ENCODE data around the gene DBNL. TPM values are rescaled to one million over a fixed set of nuclear protein-coding genes. Genes with fewer than 3 reads are reported as not detected.

DBNL gene
- total and polyA plus RNA-seq, 2 of the 13 experiments (the other 11 are each of a cell fraction or from before 2014, with no cell fraction given), result 20.8 to 35.1 TPM

GRCh38 chr7:44060948-44061644 lies 16.6 kb downstream of the DBNL start:
- FAIRE-seq (no peak), DNase-seq (ENCODE audit: low spot score) (no peak), ATAC-seq (no peak)
- Histone ChIP-seq H4K20me1 (ENCODE audit: insufficient read depth, low read length) (no peaks in the 10 kb centered on the region), H3K27me3 (ENCODE audit: control insufficient read depth in 1 of 2, insufficient read depth in 2 of 2, low read length in 2 of 2) (no peaks in the 10 kb centered on the region), H3K4me2 (ENCODE audit: low read depth, low read length) (no peak overlapping the region), H3K36me3 (replicated peaks in 1 of 2; ENCODE audit: control insufficient read depth in 1 of 2, insufficient read depth in 2 of 2, low read length in 2 of 2) (peaks cover 25 to 46% of the 10 kb centered on the region in 2 experiments), H3K9me3 (ENCODE audit: low read length) (no peaks in the 10 kb centered on the region), H2AFZ (ENCODE audit: low read length) (no peak overlapping the region), H3K4me3 (replicated peaks in 1 of 3; ENCODE audit: insufficient read depth in 1 of 3, low read depth in 2 of 3, low read length in 3 of 3) (no peak overlapping the region), H3K4me1 (ENCODE audit: insufficient read depth, low read length) (peaks cover 39% of the 10 kb centered on the region), H3K27ac (ENCODE audit: extremely low read length, insufficient read depth, low read length) (no peak overlapping the region), H3K79me2 (ENCODE audit: insufficient read depth, low read length) (no peaks in the 10 kb centered on the region), H3K9ac (ENCODE audit: insufficient read depth, low read depth, low read length) (no peak overlapping the region)
- in situ Hi-C loops (cut with HindIII; ENCODE audit: extremely low pct_ligation_motif_present, low pct_unique_long_range_greater_than_20kb), result no loop called here
- ChIA-PET POLR2A (no interaction called here), CTCF (ENCODE audit: low intra/inter-chr PET ratio, low total read pairs) (no interaction called here)
- WGBS (ENCODE audit: low lambda C conversion rate), result 96% methylated on average over 2 of the region's 8 CpGs
- no peak for TF ChIP-seq GABPA (IDR thresholded peaks at IDR 0.05; ENCODE audit: low read depth, low read length)
- no peak for TF ChIP-seq GABPA (CRISPR knock-in tag; IDR thresholded peaks at IDR 0.05; ENCODE audit: low read depth)
- TF ChIP-seq ZBTB14 (CRISPR knock-in tag; IDR thresholded peaks at IDR 0.05), result no peak
- no peak for TF ChIP-seq MZF1 (CRISPR knock-in tag; IDR thresholded peaks at IDR 0.05; ENCODE audit: borderline replicate concordance)
- TSS peak; percentile 19 for BruUV-seq (replicated peaks)
- intact Hi-C loops (cut with micrococcal nuclease; ENCODE audit: unreplicated experiment), result no loop called here

- H4K20me1 ChIP-seq (ENCODE audit: insufficient read depth, low read length), result no peaks in the 10 kb centered on the region
- no TSS peak for BruUV-seq (replicated peaks)
- H3K79me2 ChIP-seq (ENCODE audit: insufficient read depth, low read length), result no peaks in the 10 kb centered on the region
- H3K27me3 ChIP-seq (ENCODE audit: control insufficient read depth in 1 of 2, insufficient read depth in 2 of 2, low read length in 2 of 2), result no peaks in the 10 kb centered on the region
- H3K4me3 ChIP-seq (replicated peaks in 1 of 3; ENCODE audit: insufficient read depth in 1 of 3, low read depth in 2 of 3, low read length in 3 of 3), result no peak overlapping the region
- H3K36me3 ChIP-seq (replicated peaks in 1 of 2; ENCODE audit: control insufficient read depth in 1 of 2, insufficient read depth in 2 of 2, low read length in 2 of 2), result peaks cover 24 to 41% of the 10 kb centered on the region in 2 experiments
- H3K4me2 ChIP-seq (ENCODE audit: low read depth, low read length), result no peak overlapping the region
- H3K27ac ChIP-seq (ENCODE audit: extremely low read length, insufficient read depth, low read length), result peak overlapping the region; percentile 11
- CTCF ChIA-PET (ENCODE audit: low intra/inter-chr PET ratio, low total read pairs), result no interaction called here
- DNase-seq (ENCODE audit: low spot score), result no peak
- no peaks in the 10 kb centered on the region for H3K9me3 ChIP-seq (ENCODE audit: low read length)
- WGBS (ENCODE audit: low lambda C conversion rate), result 77% methylated on average over 5 of the region's 8 CpGs
- H3K9ac ChIP-seq (ENCODE audit: insufficient read depth, low read depth, low read length), result no peak overlapping the region
- H2AFZ ChIP-seq (ENCODE audit: low read length), result no peak overlapping the region
- FAIRE-seq, result no peak
- intact Hi-C loops (cut with micrococcal nuclease; ENCODE audit: unreplicated experiment), result no loop called here
- no peak for ATAC-seq
- POLR2A ChIA-PET, result interaction anchor here (1.2 kb wide), 1 partner anchor 17 kb away, joined by 5 read pairs; the partner anchor contains the start of gene DBNL
- in situ Hi-C loops (cut with HindIII; ENCODE audit: extremely low pct_ligation_motif_present, low pct_unique_long_range_greater_than_20kb), result no loop called here
- peaks cover 45% of the 10 kb centered on the region for H3K4me1 ChIP-seq (ENCODE audit: insufficient read depth, low read length)
- TF ChIP-seq HNF4G (IDR thresholded peaks at IDR 0.05; ENCODE audit: borderline replicate concordance, low read depth, low read length) (no peak), HNF4G (CRISPR knock-in tag; IDR thresholded peaks at IDR 0.05; ENCODE audit: borderline replicate concordance, low read depth) (no peak), UBTF (CRISPR knock-in tag; IDR thresholded peaks at IDR 0.05) (no peak), RFX3 (CRISPR knock-in tag; IDR thresholded peaks at IDR 0.05) (no peak), SUZ12 (IDR thresholded peaks at IDR 0.05; ENCODE audit: low read depth, low read length) (no peak), NFE2L1 (CRISPR knock-in tag; IDR thresholded peaks at IDR 0.05; ENCODE audit: borderline replicate concordance) (no peak), ATF7 (IDR thresholded peaks at IDR 0.05) (no peak), ATF7 (CRISPR knock-in tag; IDR thresholded peaks at IDR 0.05) (no peak), ZNF7 (CRISPR knock-in tag; IDR thresholded peaks at IDR 0.05) (no peak), ARID2 (CRISPR knock-in tag; IDR thresholded peaks at IDR 0.05; ENCODE audit: borderline replicate concordance) (no peak), FOSL1 (CRISPR knock-in tag; IDR thresholded peaks at IDR 0.05; ENCODE audit: borderline replicate concordance) (no peak)
Observed at GRCh38 chr7:44061645-44062179, 17.2 kb downstream of the DBNL start.
